NCI-H345 treated with DMSO at 0.1 percent for 48 hours (cell line): ENCODE measurements around the gene DDR1.

ENCODE experiments used
- DNase-seq: peaks from one replicate; lab custom pipeline; 2025; ENCODE audit not compliant: unreplicated experiment; lab: John Stamatoyannopoulos, UW

DDR1 gene

GRCh38 chr6:30944051-30944450 lies 59.7 kb downstream of the DDR1 start:
- DNase-seq = no peak

- no peak for DNase-seq
These were observed 61.0 kb downstream of the DDR1 start for GRCh38 chr6:30945281-30945680.

- no peak for DNase-seq
These were observed 62.9 kb downstream of the DDR1 start for GRCh38 chr6:30947231-30947630.

- no peak for DNase-seq
These were observed 64.5 kb downstream of the DDR1 start for GRCh38 chr6:30948811-30949210.
